ENCODE data around the gene CYP39A1. TPM values are rescaled to one million over a fixed set of nuclear protein-coding genes. Genes with fewer than 3 reads are reported as not detected.

The CYP39A1 gene
- polyA plus RNA-seq, 1 experiment, result not detected

GRCh38 chr6:46511320-46511719 is 141.3 kb downstream of the CYP39A1 start:
- CTCF ChIA-PET, result no interaction called here
- no peaks in the 10 kb centered on the region for H3K9me3 ChIP-seq (ENCODE audit: control insufficient read depth, insufficient read depth, low read length)
- DNase-seq (ENCODE audit: low read depth, low spot score), result no peak
- H3K27me3 ChIP-seq (ENCODE audit: control insufficient read depth, insufficient read depth, low read length), result no peaks in the 10 kb centered on the region
- H3K4me3 ChIP-seq (ENCODE audit: low read depth, low read length), result no peak overlapping the region
- POLR2A ChIA-PET, result no interaction called here
- no peak for TF ChIP-seq CTCF (IDR thresholded peaks at IDR 0.05; ENCODE audit: low read depth, low read length)
- no peak overlapping the region for H3K27ac ChIP-seq (ENCODE audit: low read depth, low read length)

- Histone ChIP-seq H3K9me3 (ENCODE audit: control insufficient read depth, insufficient read depth, low read length) (no peaks in the 10 kb centered on the region), H3K27ac (ENCODE audit: low read depth, low read length) (no peak overlapping the region), H3K4me3 (ENCODE audit: low read depth, low read length) (no peak overlapping the region), H3K27me3 (ENCODE audit: control insufficient read depth, insufficient read depth, low read length) (no peaks in the 10 kb centered on the region)
- no peak for TF ChIP-seq CTCF (IDR thresholded peaks at IDR 0.05; ENCODE audit: low read depth, low read length)
- ChIA-PET POLR2A (no interaction called here), CTCF (no interaction called here)
- no peak for DNase-seq (ENCODE audit: low read depth, low spot score)
Measured at GRCh38 chr6:46510651-46511050, 142.0 kb downstream of the CYP39A1 start.

GRCh38 chr6:46509981-46510510 is 142.6 kb downstream of the CYP39A1 start:
- H3K27me3 ChIP-seq (ENCODE audit: control insufficient read depth, insufficient read depth, low read length), result no peaks in the 10 kb centered on the region
- ChIA-PET POLR2A (no interaction called here), CTCF (no interaction called here)
- TF ChIP-seq CTCF (IDR thresholded peaks at IDR 0.05; ENCODE audit: low read depth, low read length), result no peak
- no peak overlapping the region for H3K27ac ChIP-seq (ENCODE audit: low read depth, low read length)
- no peaks in the 10 kb centered on the region for H3K9me3 ChIP-seq (ENCODE audit: control insufficient read depth, insufficient read depth, low read length)
- no peak overlapping the region for H3K4me3 ChIP-seq (ENCODE audit: low read depth, low read length)
- DNase-seq (ENCODE audit: low read depth, low spot score), result no peak

GRCh38 chr6:46509063-46509462 is 143.6 kb downstream of the CYP39A1 start:
- POLR2A ChIA-PET, result no interaction called here
- CTCF ChIA-PET, result no interaction called here

GRCh38 chr6:46507426-46507825 is 145.2 kb downstream of the CYP39A1 start:
- no peak for DNase-seq (ENCODE audit: low read depth, low spot score)
- Histone ChIP-seq H3K27ac (ENCODE audit: low read depth, low read length) (no peak overlapping the region), H3K4me3 (ENCODE audit: low read depth, low read length) (no peak overlapping the region), H3K9me3 (ENCODE audit: control insufficient read depth, insufficient read depth, low read length) (no peaks in the 10 kb centered on the region), H3K27me3 (ENCODE audit: control insufficient read depth, insufficient read depth, low read length) (no peaks in the 10 kb centered on the region)
- ChIA-PET POLR2A (no interaction called here), CTCF (no interaction called here)
- TF ChIP-seq CTCF (IDR thresholded peaks at IDR 0.05; ENCODE audit: low read depth, low read length), result no peak

More at GRCh38 chr6:46509063-46509462, 143.6 kb downstream of the CYP39A1 start:
- H3K27me3 ChIP-seq (ENCODE audit: control insufficient read depth, insufficient read depth, low read length), result no peaks in the 10 kb centered on the region
- H3K9me3 ChIP-seq (ENCODE audit: control insufficient read depth, insufficient read depth, low read length), result no peaks in the 10 kb centered on the region
- TF ChIP-seq CTCF (IDR thresholded peaks at IDR 0.05; ENCODE audit: low read depth, low read length), result no peak
- H3K27ac ChIP-seq (ENCODE audit: low read depth, low read length), result no peak overlapping the region
- DNase-seq (ENCODE audit: low read depth, low spot score), result no peak
- H3K4me3 ChIP-seq (ENCODE audit: low read depth, low read length), result no peak overlapping the region

Measured in AG04450 (cell line).